Natural killer cell (primary cell): Measurements from ENCODE around the gene CD151. TPM values are rescaled to one million over a fixed set of nuclear protein-coding genes. Genes with fewer than 3 reads are reported as not detected.
A peak's percentile ranks its signal among the peaks of the same experiment; 100 is the strongest.

Experiments
- ATAC-seq, 3 donors: fragments of 150-1000 bp in 2 of 3; fragments of 200-7000 bp in 1 of 3; cut with Tn5 transposase; 1 replicate in 1 of 3; 2 replicates in 2 of 3; pipeline ENCODE4 v1.10.0; 2021; ENCODE audit warnings: mild to moderate bottlenecking in 2 of 3, moderate library complexity in 2 of 3
- DNase-seq, 2 donors: peaks; one replicate each; pipeline versions ENCODE4 v3.0.0 to v3.0.0-alpha.2; 2013 to 2021; ENCODE audit warnings: mixed read lengths in 1 of 2
- H3K27ac ChIP-seq: one replicate; pipeline ENCODE4 v1.5.1; 2013; ENCODE audit warnings: mild to moderate bottlenecking, low read length
- H3K27me3 ChIP-seq: one replicate; pipeline ENCODE4 v1.6.1; 2013; ENCODE audit warnings: low read length; ENCODE audit not compliant: control insufficient read depth, insufficient read depth
- H3K36me3 ChIP-seq: one replicate; pipeline ENCODE4 v1.6.1; 2013; ENCODE audit warnings: low read length; ENCODE audit not compliant: control insufficient read depth, insufficient read depth
- H3K4me1 ChIP-seq: one replicate; pipeline ENCODE4 v1.6.1; 2013; ENCODE audit warnings: low read length; ENCODE audit not compliant: control insufficient read depth, insufficient read depth
- H3K4me3 ChIP-seq: one replicate; pipeline ENCODE4 v1.5.1; 2013; ENCODE audit warnings: low read length
- H3K9me3 ChIP-seq: one replicate; pipeline ENCODE4 v1.6.1; 2013; ENCODE audit warnings: low read length; ENCODE audit not compliant: control insufficient read depth, insufficient read depth
- H3K27ac Mint-ChIP-seq, 2 donors: one replicate each; pipeline ENCODE4 v1.8.0; 2022; ENCODE audit warnings: mild to moderate bottlenecking in 2 of 2, mixed read lengths in 2 of 2, moderate library complexity in 1 of 2
- H3K27me3 Mint-ChIP-seq, 2 donors: one replicate each; pipeline ENCODE4 v1.8.0; 2022; ENCODE audit warnings: low read depth in 2 of 2, mixed read lengths in 2 of 2
- H3K36me3 Mint-ChIP-seq: one replicate; pipeline ENCODE4 v1.8.0; 2022; ENCODE audit warnings: mixed read lengths
- H3K4me1 Mint-ChIP-seq, 2 donors: one replicate each; pipeline ENCODE4 v1.8.0; 2022; ENCODE audit warnings: mixed read lengths in 2 of 2
- H3K4me3 Mint-ChIP-seq: one replicate; pipeline ENCODE4 v1.8.0; 2022; ENCODE audit warnings: mild to moderate bottlenecking, moderate library complexity, mixed read lengths
- H3K9me3 Mint-ChIP-seq, 2 donors: one replicate each; pipeline ENCODE4 v1.8.0; 2022; ENCODE audit warnings: mixed read lengths in 2 of 2
- CTCF ChIP-seq: fragments of 200-600 bp; IDR thresholded peaks from one replicate; pipeline ENCODE4 v1.8.0; 2022; ENCODE audit warnings: antibody characterized with exemption
- WGBS: methylation state at CpG from one replicate; pipeline ENCODE4 v1.1.7; 2013; ENCODE audit warnings: missing lambda C conversion rate; ENCODE audit not compliant: insufficient coverage; 5-methylcytosine and 5-hydroxymethylcytosine counted together
- intact Hi-C: fragments of 100-400 bp; cut with micrococcal nuclease; formaldehyde crosslinking; loops from one replicate; pipeline ENCODE4 v1.14.2; 2022
- total RNA-seq, 4 donors: library from RNA; stranded (reverse); fragments of 120-200 nt in 1 of 4; gene quantifications; one replicate each; pipeline versions ENCODE4 v1.2.3 to v1.2.4, GENCODE V29; 2013 to 2022

The CD151 gene
- total RNA-seq, 3 donors from 2014 or later (not counting 1 experiment from before 2014, with no cell fraction given): 40.9 to 68.3 (median 52.9) TPM

DNA sequence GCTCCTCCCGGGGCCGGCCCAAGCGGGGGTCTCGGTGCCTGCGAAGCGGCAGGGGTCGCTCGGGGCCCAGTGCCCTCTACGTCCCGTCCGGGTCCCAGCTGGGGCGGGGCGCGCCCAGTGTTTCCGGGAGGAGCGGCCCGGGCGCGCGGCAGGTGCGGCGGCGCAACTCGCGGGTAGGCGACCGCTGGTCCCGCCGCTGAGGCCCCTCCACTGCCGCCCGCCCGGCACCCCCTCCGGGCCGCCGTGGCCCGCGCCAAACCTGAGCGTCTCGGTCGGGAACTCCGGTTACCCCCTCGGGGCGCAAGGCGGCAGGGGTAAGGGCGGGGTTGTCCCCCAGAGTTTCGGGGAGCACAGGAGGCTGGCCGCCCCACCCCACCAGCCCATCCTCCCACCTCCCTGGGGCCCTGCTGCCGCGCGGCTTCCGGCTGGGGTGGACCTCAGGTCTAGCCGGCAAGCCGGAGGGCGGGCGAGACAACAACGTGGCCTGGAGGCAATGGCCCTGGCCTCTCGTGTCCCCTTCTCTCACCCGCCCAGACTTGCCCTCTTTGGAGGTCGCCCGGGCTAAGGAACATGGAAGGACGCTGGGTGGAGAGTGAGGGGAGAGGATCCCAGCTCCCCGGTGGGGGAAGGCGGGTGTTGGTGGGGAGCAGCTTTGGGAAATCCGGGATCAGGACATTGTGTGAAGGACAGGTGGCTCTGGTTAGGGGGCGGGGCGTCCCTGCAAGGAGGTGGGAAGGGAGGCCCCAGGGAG lies 5.4 kb upstream of the CD151 start:
- peak overlapping the region; percentile 76 for H3K4me3 Mint-ChIP-seq
- peaks cover 57% of the 10 kb centered on the region for H3K4me1 ChIP-seq
- peak overlapping the region in 1 of 2 donors; percentile 52 for H3K27ac Mint-ChIP-seq
- peak overlapping the region; percentile 23 for H3K4me3 ChIP-seq
- H3K4me1 Mint-ChIP-seq: peaks cover 0 to 37% of the 10 kb centered on the region in 2 donors
- DNase-seq (no peak), ATAC-seq (peak; percentile 24 to 66 (median 32))
- no peak for TF ChIP-seq CTCF
- intact Hi-C loops: no loop called here
- no peak overlapping the region for H3K27ac ChIP-seq
- peaks cover 8 to 35% of the 10 kb centered on the region in 2 donors for H3K27me3 Mint-ChIP-seq
- H3K9me3 ChIP-seq: no peaks in the 10 kb centered on the region
- WGBS: 5% methylated on average over 66 of the region's 66 CpGs
- no peaks in the 10 kb centered on the region for H3K36me3 Mint-ChIP-seq
- H3K27me3 ChIP-seq: peaks cover 19% of the 10 kb centered on the region
- H3K9me3 Mint-ChIP-seq: no peaks in the 10 kb centered on the region
- H3K36me3 ChIP-seq: peaks cover 6% of the 10 kb centered on the region

GRCh38 chr11:827897-828192 lies 4.9 kb upstream of the CD151 start, which contains the start of gene CRACR2B:
Gene CRACR2B (plus strand): TSS chr11:827919. CDS start chr11:828608, 689 bp downstream.
- intact Hi-C loops: no loop called here
- TF ChIP-seq CTCF: no peak
- Histone ChIP-seq H3K4me3 (peak within 1 kb of the TSS; percentile 23), H3K9me3 (no peaks in the 10 kb centered on the region), H3K4me1 (peaks cover 59% of the 10 kb centered on the region), H3K36me3 (peaks cover 6% of the 10 kb centered on the region), H3K27ac (no peak within 1 kb of the TSS), H3K27me3 (peaks cover 19% of the 10 kb centered on the region)
- Mint-ChIP-seq H3K9me3 (no peaks in the 10 kb centered on the region), H3K4me3 (peak within 1 kb of the TSS; percentile 76), H3K36me3 (no peaks in the 10 kb centered on the region), H3K27ac (peak within 1 kb of the TSS in 1 of 2 donors; percentile 52), H3K4me1 (peaks cover 0 to 37% of the 10 kb centered on the region in 2 donors), H3K27me3 (peaks cover 8 to 35% of the 10 kb centered on the region in 2 donors)
- DNase-seq: no peak
- 51% methylated on average over 5 of the region's 5 CpGs for WGBS
- ATAC-seq: peak in 2 of 3 donors; percentile 26 to 46

DNA sequence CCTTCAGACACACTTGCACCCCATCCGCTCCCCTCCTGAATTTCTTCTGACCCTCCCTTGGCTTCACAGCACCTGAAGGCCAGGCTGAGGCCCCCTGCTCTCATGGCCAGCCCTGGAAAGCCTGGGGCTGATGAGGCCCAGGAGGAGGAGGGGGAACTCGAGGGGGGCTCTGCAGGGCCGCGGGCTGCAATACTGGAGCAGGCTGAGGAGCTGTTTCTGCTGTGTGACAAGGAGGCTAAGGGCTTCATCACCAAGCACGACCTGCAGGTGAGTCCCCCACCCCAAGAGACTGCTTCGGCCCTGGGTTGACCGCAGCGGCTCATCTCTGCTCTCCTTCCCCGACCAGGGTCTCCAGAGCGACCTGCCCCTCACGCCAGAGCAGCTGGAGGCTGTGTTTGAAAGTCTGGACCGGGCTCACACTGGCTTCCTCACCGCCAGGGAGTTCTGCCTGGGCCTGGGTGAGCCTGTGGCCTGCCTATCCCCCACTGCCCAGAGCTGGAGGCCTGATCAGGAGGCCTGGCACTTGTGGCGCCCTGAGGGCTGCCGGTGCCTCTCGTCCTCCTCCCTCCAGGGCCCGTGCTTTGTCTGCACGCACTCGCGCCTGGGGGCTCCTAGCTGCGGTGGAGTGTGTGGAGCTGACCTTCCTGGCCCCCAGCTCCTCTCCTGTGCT lies 4.1 kb upstream of the CD151 start:
- Histone ChIP-seq H3K27me3 (peaks cover 19% of the 10 kb centered on the region), H3K4me1 (peaks cover 64% of the 10 kb centered on the region), H3K4me3 (no peak overlapping the region), H3K36me3 (peaks cover 6% of the 10 kb centered on the region), H3K27ac (no peak overlapping the region), H3K9me3 (no peaks in the 10 kb centered on the region)
- Mint-ChIP-seq H3K27ac (peak overlapping the region in 1 of 2 donors; percentile 52), H3K27me3 (peaks cover 8 to 35% of the 10 kb centered on the region in 2 donors), H3K36me3 (no peaks in the 10 kb centered on the region), H3K4me3 (peak overlapping the region; percentile 76), H3K9me3 (no peaks in the 10 kb centered on the region), H3K4me1 (peaks cover 0 to 37% of the 10 kb centered on the region in 2 donors)
- ATAC-seq (no peak), DNase-seq (no peak)
- no peak for TF ChIP-seq CTCF
- WGBS: 76% methylated on average over 21 of the region's 21 CpGs
- intact Hi-C loops: no loop called here
